Endothelial cell of umbilical vein (primary cell): Measurements from ENCODE around the gene RYR3. TPM values are rescaled to one million over a fixed set of nuclear protein-coding genes. Genes with fewer than 3 reads are reported as not detected.
A peak's percentile ranks its signal among the peaks of the same experiment; 100 is the strongest.

Experiments used
- BruUV-seq: library from RNA; stranded (reverse); fragments of 400-500 nt; replicated peaks from 2 replicates; lab custom pipeline; 2021; lab: Mats Ljungman, UMichigan
- CTCF ChIA-PET: fragments of 300-600, 350-600 bp; sonication (Branson Sonifier 250); formaldehyde crosslinking; loops from one replicate; lab custom pipeline; 2021; ENCODE audit warnings: antibody characterized with exemption, inconsistent platforms; lab: Charles Lee
- POLR2A ChIA-PET: fragments of 300-600, 350-600 bp; sonication (Branson Sonifier 250); formaldehyde crosslinking; loops from one replicate; lab custom pipeline; 2021; ENCODE audit warnings: antibody characterized with exemption, inconsistent platforms; lab: Charles Lee
- DNase-seq: peaks from one replicate; pipeline ENCODE4 v3.0.0-alpha.2; 2011; ENCODE audit warnings: low read depth, low spot score
- FAIRE-seq: peaks from 2 replicates; lab custom pipeline; 2011; peaks lifted over from hg19 to GRCh38; lab: Jason Lieb, UNC
- H2AFZ ChIP-seq: 2 replicates; pipeline ENCODE4 v1.6.0; 2012; ENCODE audit warnings: low read depth, low read length, control low read depth, inconsistent platforms
- H3K27ac ChIP-seq: 2 replicates; pipeline ENCODE4 v1.5.1; 2011; ENCODE audit warnings: low read depth, mild to moderate bottlenecking, control low read depth, low read length, moderate library complexity; ENCODE audit not compliant: insufficient read depth
- H3K27me3 ChIP-seq, 2 experiments: 2 replicates each; pipeline versions ENCODE4 v1.6.0 to v1.6.1; 2011; ENCODE audit warnings: low read length in 2 of 2, mixed read lengths in 1 of 2; ENCODE audit not compliant: control insufficient read depth in 2 of 2, insufficient read depth in 2 of 2
- H3K36me3 ChIP-seq, 2 experiments: 2 replicates in 1 of 2; 3 replicates in 1 of 2; pipeline ENCODE4 v1.5.1; 2011; ENCODE audit warnings: low read length in 2 of 2, mild to moderate bottlenecking in 1 of 2, moderate library complexity in 1 of 2; ENCODE audit not compliant: control insufficient read depth in 2 of 2, insufficient read depth in 2 of 2; ENCODE audit errors: extremely low read depth in 1 of 2
- H3K4me1 ChIP-seq: 3 replicates; pipeline ENCODE4 v1.5.1; 2011; ENCODE audit warnings: mild to moderate bottlenecking, low read length; ENCODE audit not compliant: control insufficient read depth, insufficient read depth; ENCODE audit errors: extremely low read depth
- H3K4me2 ChIP-seq: 2 replicates; pipeline ENCODE4 v1.6.1; 2011; ENCODE audit warnings: low read length, control low read depth, mixed read lengths; ENCODE audit not compliant: insufficient read depth
- H3K4me3 ChIP-seq, 3 experiments: fragments of 200-600 bp in 1 of 3; sonication (generic), shearing (Covaris generic) in 1 of 3; replicated peaks in 1 of 3; 2 replicates each; pipeline ENCODE4 v1.5.1; 2011 to 2016; ENCODE audit warnings: control low read depth in 3 of 3, low read length in 3 of 3, mild to moderate bottlenecking in 2 of 3, inconsistent platforms in 1 of 3, low read depth in 1 of 3, moderate library complexity in 1 of 3; ENCODE audit not compliant: insufficient read depth in 1 of 3
- H3K79me2 ChIP-seq: 2 replicates; pipeline ENCODE4 v1.6.0; 2012; ENCODE audit warnings: low read length, inconsistent platforms; ENCODE audit not compliant: control insufficient read depth, insufficient read depth
- H3K9ac ChIP-seq: replicated peaks from 2 replicates; pipeline ENCODE3; 2011; ENCODE audit warnings: low read length, control low read depth; ENCODE audit not compliant: insufficient read depth; ENCODE audit errors: extremely low read depth
- H3K9me1 ChIP-seq: replicated peaks from 3 replicates; pipeline ENCODE4 v1.6.0; 2011; ENCODE audit warnings: mild to moderate bottlenecking, low read length; ENCODE audit not compliant: control insufficient read depth, insufficient read depth; ENCODE audit errors: extremely low read depth
- H3K9me3 ChIP-seq: replicated peaks from 2 replicates; pipeline ENCODE4 v1.5.1; 2012; ENCODE audit warnings: low read length, inconsistent platforms; ENCODE audit not compliant: control insufficient read depth, insufficient read depth
- H4K20me1 ChIP-seq: replicated peaks from 2 replicates; pipeline ENCODE3; 2011; ENCODE audit warnings: mild to moderate bottlenecking, low read length; ENCODE audit not compliant: control insufficient read depth, insufficient read depth; ENCODE audit errors: extremely low read depth
- CTCF ChIP-seq, 2 donors: IDR thresholded peaks; 1 replicate in 1 of 2; 2 replicates in 1 of 2; pipeline ENCODE4 v1.5.1; 2011; ENCODE audit warnings: low read length in 2 of 2, mild to moderate bottlenecking in 2 of 2, moderate library complexity in 2 of 2, control low read depth in 1 of 2, inconsistent platforms in 1 of 2, low read depth in 1 of 2; ENCODE audit not compliant: insufficient read depth in 1 of 2; ENCODE audit errors: extremely low read depth in 1 of 2
- EZH2 ChIP-seq: IDR thresholded peaks from 2 replicates; pipeline ENCODE4 v1.6.1; 2012; ENCODE audit warnings: borderline replicate concordance, low read depth, mild to moderate bottlenecking, moderate library complexity, low read length, inconsistent platforms; ENCODE audit not compliant: severe bottlenecking
- FOS ChIP-seq: IDR thresholded peaks from 2 replicates; pipeline ENCODE4 v1.6.1; 2011; ENCODE audit warnings: mild to moderate bottlenecking, low read length, moderate library complexity, borderline replicate concordance; ENCODE audit not compliant: insufficient read depth
- MYC ChIP-seq: IDR thresholded peaks from one replicate; pipeline ENCODE4 v1.6.1; 2011; ENCODE audit warnings: mild to moderate bottlenecking, low read depth, low read length
- POLR2AphosphoS5 ChIP-seq: IDR thresholded peaks from 2 replicates; pipeline ENCODE4 v1.6.1; 2012; ENCODE audit warnings: low read depth, mild to moderate bottlenecking, control low read depth, low read length, moderate library complexity; ENCODE audit not compliant: insufficient read depth
- dilution Hi-C: fragments of 300-500 bp; cut with MboI; formaldehyde crosslinking; loops from one replicate; pipeline ENCODE4 v1.15.0; 2019; ENCODE audit warnings: low sequenced_read_pairs; ENCODE audit not compliant: extremely low pct_ligation_motif_present
- intact Hi-C: fragments of 100-400 bp; cut with micrococcal nuclease; formaldehyde crosslinking; loops from one replicate; pipeline ENCODE4 v1.10.0; 2022
- polyA plus RNA-seq, 4 experiments: library from polyadenylated mRNA; depleted of rRNA in 3 of 4; stranded (reverse) in 3 of 4; unstranded in 1 of 4; fragments of >200 nt; gene quantifications; 2 replicates each; pipeline versions ENCODE4 v1.2.1 to v1.2.3, GENCODE V29; 2011 to 2012; ENCODE audit warnings: missing spikeins in 1 of 4
- total RNA-seq: library from RNA; stranded (reverse); gene quantifications from 2 replicates; pipeline ENCODE4 v1.2.3, GENCODE V29; 2021

Gene RYR3
- total and polyA plus RNA-seq, 2 donors (not counting 3 experiments of a cell fraction or from before 2014, with no cell fraction given), result not detected

- POLR2A ChIA-PET, result no interaction called here
- Histone ChIP-seq H3K36me3 (no peaks in the 10 kb centered on the region), H3K9ac (no peak overlapping the region), H3K4me2 (no peak overlapping the region), H3K9me3 (no peaks in the 10 kb centered on the region), H3K9me1 (no peaks in the 10 kb centered on the region), H3K27ac (no peak overlapping the region), H3K4me3 (no peak overlapping the region), H3K27me3 (peaks cover 22 to 33% of the 10 kb centered on the region in 2 experiments), H2AFZ (no peak overlapping the region), H3K4me1 (no peaks in the 10 kb centered on the region), H3K79me2 (no peaks in the 10 kb centered on the region), H4K20me1 (no peaks in the 10 kb centered on the region)
- peak; percentile 35 for TF ChIP-seq EZH2
- TF ChIP-seq FOS, result no peak
- TF ChIP-seq POLR2AphosphoS5, result no peak
- TF ChIP-seq CTCF (IDR thresholded peaks at IDR 0.05; ENCODE audit: extremely low read depth in 1 of 2, insufficient read depth in 1 of 2, low read depth in 1 of 2, low read length in 2 of 2), result no peak
- TF ChIP-seq MYC, result no peak
- CTCF ChIA-PET, result interaction anchor here (2.3 kb wide), 1 partner anchor 418 kb away, joined by 9 read pairs; no protein-coding TSS in a partner anchor
- DNase-seq, result no peak
- intact Hi-C loops, result no loop called here
- dilution Hi-C loops, result no loop called here
- no TSS peak for BruUV-seq
- FAIRE-seq, result no peak
These were observed 675 bp downstream of the RYR3 start for GRCh38 chr15:33311312-33311971.
